DMS114 treated with DMSO at 0.1 percent for 48 hours (cell line): ENCODE results near the gene ZC3H18.

Experiments
- DNase-seq: peaks from one replicate; lab custom pipeline; 2025; ENCODE audit not compliant: unreplicated experiment; lab: John Stamatoyannopoulos, UW

ZC3H18 gene

GRCh38 chr16:88671806-88672205 is 101.6 kb downstream of the ZC3H18 start:
- no peak for DNase-seq

GRCh38 chr16:88672776-88673175 is 102.6 kb downstream of the ZC3H18 start:
- no peak for DNase-seq

- DNase-seq: no peak
Observed at GRCh38 chr16:88673716-88674379, 103.6 kb downstream of the ZC3H18 start.

GRCh38 chr16:88676502-88677242 is 106.5 kb downstream of the ZC3H18 start:
- DNase-seq: no peak

- DNase-seq: no peak
Observed at GRCh38 chr16:88677721-88678120, 107.5 kb downstream of the ZC3H18 start.

GRCh38 chr16:88678224-88678979 is 108.2 kb downstream of the ZC3H18 start:
- no peak for DNase-seq

GRCh38 chr16:88680554-88681083 is 110.4 kb downstream of the ZC3H18 start:
- DNase-seq: no peak

GRCh38 chr16:88681084-88681680 is 111.0 kb downstream of the ZC3H18 start:
- no peak for DNase-seq
